NCI-H82 treated with DMSO at 0.1 percent for 48 hours (cell line): ENCODE data around the gene C22orf15.

ENCODE experiments used
- DNase-seq: peaks from one replicate; lab custom pipeline; 2025; ENCODE audit not compliant: unreplicated experiment; lab: John Stamatoyannopoulos, UW

Gene C22orf15

DNA sequence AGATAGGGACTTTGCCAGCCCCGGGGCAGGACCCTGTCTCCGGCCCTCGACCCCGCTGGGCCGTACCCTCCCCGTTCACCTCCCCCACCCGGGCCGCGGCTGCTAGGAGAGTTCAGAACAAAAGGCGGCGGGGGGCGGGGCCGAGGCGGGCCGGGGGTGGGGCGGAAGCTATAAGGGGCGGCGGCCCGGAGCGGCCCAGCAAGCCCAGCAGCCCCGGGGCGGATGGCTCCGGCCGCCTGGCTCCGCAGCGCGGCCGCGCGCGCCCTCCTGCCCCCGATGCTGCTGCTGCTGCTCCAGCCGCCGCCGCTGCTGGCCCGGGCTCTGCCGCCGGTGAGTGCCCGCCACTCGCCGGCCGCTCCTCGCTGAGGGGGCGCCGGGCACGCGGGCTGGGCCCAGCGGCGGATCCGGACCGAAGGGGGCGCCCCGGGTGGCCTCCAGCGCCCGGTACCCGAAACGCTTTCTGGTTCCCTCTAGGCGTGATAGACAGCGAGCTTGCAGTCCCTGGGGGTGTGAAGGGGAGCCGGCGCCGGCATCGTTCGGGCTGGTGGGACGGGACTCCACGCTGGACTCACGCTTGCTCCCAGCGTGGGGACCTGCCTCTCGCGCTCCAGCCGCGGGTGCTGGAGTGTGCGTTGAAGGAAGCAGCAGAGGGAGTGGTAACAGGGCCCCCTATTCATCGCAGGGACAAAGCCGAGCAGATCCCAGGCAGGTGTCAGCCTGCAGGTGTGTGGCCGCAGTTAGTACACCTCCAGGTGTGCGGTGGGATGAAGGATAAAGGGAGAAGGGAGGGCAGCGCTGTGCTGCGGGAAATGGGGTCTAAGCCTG is 10.1 kb downstream of the C22orf15 start, which contains the start of gene MMP11:
Gene MMP11 (plus strand): TSS at position 201 of the 825 bp plus-strand sequence. CDS start 22 bp downstream, at position 223.
- peak; percentile 12 for DNase-seq

DNA sequence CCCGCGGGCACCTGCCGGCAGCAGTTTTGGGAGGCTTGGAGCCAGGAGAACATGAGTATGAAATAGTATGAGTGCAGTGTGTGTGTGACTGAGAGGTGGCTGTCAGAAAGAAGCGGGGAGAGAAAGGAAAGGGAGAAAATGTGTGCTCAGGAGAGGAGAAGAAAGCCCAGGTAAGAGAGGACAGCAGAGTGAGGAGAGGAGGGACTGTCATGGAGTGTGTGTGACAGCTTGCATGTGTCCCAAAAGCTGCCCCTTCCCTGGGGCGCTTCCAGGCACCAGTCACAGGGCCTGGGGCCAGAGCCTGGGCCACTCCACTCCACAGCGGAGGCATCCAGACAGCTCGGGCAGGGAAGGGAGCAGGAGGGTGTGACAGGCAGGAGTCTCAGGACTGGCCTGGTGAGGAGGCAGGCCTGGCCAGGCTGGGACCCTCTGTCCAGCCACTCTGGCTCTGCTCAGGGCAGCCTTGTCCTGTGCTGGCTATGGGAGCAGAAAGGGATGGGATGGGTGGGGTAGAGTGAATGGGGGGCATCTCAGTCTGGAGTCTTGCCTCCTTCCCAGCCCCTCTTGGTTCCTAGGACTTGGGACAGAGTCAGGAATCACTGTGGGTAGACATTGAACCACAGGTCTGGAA is 10.8 kb downstream of the C22orf15 start:
- no peak for DNase-seq

DNA sequence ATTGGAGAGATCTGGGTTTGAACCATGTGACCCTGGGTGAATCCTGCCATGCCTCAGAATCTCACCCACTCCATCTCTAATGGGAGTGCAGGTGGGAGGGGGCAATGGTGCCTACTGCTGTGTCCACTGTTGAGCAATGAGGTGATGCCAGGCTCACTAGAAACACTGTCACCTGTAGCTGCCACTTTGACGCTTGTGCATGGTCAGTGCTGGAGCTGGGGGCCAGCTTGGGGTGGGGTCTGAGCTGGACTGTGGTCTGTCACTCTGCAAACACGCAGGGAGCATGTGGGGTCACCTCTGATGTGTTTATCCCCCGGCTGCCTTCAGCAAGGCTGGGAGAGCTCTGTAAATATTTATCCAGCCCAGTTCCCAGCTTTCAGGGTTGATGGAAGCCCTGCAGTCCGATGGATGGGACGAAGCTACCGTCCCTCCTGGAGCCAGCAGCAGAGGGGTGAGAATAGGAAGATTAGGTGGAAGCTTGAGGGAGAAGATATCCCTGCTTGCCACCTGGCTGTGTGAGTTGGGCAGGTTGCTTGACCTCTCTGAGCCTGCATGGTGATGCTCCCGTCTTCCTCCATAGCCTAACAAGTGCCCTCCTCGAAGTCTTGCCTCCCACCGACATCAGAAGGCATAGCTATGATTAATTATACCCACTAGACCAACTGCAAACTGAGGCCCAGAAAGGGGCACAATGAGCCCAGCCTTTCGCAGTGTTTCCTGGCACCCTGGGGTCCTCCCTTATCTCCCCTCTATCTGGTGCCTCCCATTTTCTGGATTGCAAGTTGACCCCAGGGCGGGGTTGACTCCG is 11.5 kb downstream of the C22orf15 start:
- no peak for DNase-seq

DNA sequence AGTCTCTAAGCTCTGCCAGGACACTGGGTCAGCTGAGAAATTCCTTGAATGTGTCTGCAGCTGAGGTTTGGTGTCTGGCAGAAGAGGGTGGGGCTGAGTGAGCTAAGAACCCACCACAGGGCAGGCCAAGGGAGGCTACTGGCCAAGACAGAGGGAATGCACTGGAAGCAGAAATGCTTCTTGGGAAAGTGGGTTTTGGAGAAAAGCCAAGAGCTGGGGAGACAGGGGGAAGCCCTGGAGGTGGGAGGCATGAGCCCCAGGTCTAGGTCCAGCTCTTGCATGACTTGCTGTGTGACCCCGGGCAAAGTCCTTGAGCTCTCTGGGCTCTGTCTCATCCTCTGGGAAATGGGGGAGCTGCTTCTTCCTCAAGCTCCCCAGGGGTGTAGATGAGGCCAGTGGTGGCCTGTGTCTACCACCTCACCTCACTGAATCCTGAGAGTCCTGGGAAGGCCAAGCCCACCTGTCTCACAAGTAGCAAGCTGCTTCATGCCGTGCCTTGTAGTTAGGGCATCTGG is 12.2 kb downstream of the C22orf15 start:
- DNase-seq = no peak

DNA sequence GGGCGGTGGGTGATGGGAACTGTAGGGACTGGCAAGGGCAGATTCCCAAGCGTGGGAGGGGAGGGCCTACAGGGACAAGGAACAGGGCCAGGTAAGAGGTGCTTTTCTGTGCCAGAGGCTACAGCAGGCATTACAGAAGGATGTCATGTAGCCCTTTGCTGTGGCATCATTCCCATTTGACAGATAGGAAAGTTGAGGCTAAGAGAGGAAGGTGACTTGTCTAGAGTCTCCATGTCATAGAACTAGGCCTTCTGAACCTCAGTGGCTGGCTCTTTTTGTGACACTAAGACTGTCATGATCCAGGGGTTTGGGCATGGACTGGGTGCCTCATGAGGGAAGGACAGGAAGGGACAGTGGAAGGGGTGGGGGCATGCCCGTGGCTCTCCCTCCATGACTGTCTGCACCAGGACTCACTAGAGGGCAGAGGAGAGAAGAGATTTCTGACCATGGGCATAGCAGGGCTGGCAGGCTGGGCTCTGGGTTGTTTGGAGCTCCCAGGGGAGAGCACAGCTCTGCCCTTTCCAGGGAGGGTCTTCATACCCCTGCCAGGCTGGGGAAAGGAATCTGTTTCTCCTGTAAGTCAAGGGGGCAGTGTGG is 13.1 kb downstream of the C22orf15 start:
- no peak for DNase-seq

DNA sequence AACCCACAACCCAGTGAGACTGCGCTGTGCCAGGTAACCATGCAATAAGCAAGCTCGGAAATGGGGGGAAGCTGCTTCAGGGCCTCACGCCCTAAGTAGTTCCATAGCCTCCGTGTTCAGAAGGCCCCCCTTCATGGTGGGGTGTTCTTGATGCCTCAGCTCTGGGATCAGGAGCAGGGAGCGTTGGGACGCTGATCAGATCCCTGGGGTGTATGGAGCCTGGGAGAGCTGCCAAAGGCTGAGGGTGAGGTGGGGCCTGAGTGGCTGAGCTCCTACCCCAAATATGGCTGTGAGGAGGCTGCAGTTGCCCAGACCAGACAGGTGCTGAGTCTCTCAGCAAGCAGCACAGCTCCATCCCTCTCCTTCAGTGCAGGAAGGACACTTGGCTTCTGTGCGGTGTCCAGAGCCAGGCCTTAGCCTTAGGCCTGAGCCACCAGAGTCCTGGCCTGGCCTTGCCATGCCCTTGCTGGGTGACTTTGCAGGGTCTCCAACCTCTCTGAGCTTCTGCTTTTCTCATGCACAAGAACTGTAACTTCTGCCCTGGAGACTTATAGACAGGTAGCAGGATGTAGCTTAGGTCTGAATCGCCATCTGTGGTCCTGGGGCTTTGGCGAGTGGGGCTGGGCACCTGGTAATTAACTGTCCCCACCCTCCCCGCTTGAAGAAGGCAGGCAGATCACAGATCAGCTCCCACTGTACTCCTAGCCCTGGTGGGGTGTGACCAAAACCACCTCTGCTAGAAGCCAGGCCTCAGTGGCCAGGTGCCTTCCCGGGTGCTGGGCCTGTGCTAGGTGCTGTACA is 15.2 kb downstream of the C22orf15 start:
- no peak for DNase-seq

DNA sequence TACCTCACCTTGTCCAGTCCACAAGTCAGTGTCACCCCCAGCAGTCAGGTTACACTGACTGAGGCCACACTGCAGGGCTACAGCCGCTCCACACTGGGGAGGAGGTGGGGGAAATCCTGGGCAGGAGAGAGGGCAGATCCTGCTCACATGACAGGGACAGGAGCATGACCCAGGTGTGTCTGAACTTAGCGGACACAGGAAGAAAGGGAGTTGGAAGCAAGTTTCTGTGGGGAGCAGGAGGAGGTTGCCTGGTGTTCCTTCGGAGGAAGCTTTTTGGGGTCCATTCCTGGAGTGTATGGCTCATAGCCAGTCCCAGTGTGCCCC is 15.7 kb downstream of the C22orf15 start:
- no peak for DNase-seq

DNA sequence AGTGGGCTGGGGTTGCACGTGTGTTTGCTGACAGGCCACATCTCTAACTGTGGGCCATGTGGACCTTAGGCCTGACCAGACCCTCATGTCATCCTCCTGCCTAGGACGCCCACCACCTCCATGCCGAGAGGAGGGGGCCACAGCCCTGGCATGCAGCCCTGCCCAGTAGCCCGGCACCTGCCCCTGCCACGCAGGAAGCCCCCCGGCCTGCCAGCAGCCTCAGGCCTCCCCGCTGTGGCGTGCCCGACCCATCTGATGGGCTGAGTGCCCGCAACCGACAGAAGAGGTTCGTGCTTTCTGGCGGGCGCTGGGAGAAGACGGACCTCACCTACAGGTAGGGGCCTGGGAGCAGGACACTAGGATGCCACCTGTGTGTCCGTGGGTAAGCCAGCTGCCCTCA is 16.3 kb downstream of the C22orf15 start:
- no peak for DNase-seq

DNA sequence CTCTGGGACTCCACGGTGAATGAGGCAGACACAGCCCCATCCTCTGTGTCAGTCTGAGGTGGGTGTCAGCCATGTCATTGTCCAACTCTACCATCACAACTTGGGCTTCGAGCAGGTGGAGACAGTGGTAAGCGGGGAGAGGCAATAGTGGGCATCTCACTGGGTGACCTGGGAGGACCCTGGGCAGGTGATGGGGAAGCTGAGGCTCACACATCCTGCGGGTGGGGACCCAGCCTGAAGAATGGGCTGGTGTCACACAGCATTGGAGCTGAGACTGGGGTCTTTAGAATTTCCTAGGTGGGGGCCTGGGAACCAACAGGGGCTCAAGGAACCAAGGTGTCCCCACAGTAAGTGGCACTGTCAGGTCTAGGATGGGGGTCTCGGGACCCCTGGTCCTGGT is 16.9 kb downstream of the C22orf15 start:
- no peak for DNase-seq

DNA sequence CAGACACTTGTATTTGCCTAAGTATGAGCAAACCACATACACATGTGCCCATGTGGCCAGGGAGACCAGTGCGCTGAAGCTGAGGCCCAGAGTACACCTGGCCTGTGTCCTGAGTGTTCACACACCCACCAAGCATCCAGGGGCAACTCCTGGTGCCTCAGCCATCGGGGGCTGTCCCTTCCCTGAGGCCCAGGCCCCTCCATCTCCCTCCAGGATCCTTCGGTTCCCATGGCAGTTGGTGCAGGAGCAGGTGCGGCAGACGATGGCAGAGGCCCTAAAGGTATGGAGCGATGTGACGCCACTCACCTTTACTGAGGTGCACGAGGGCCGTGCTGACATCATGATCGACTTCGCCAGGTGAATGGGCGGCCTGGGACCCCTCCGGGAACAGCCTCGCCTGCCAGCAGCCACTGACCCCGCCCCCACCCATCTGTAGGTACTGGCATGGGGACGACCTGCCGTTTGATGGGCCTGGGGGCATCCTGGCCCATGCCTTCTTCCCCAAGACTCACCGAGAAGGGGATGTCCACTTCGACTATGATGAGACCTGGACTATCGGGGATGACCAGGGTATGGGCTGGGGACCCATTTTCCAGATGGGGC is 17.5 kb downstream of the C22orf15 start:
- DNase-seq = no peak

DNA sequence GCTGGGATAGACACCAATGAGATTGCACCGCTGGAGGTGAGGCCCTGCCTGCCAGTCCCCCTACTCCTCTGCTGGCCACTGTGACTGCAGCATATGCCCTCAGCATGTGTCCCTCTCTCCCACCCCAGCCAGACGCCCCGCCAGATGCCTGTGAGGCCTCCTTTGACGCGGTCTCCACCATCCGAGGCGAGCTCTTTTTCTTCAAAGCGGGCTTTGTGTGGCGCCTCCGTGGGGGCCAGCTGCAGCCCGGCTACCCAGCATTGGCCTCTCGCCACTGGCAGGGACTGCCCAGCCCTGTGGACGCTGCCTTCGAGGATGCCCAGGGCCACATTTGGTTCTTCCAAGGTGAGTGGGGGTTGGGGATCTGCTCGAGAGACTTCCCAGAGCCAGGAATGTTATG is 18.3 kb downstream of the C22orf15 start:
- no peak for DNase-seq

DNA sequence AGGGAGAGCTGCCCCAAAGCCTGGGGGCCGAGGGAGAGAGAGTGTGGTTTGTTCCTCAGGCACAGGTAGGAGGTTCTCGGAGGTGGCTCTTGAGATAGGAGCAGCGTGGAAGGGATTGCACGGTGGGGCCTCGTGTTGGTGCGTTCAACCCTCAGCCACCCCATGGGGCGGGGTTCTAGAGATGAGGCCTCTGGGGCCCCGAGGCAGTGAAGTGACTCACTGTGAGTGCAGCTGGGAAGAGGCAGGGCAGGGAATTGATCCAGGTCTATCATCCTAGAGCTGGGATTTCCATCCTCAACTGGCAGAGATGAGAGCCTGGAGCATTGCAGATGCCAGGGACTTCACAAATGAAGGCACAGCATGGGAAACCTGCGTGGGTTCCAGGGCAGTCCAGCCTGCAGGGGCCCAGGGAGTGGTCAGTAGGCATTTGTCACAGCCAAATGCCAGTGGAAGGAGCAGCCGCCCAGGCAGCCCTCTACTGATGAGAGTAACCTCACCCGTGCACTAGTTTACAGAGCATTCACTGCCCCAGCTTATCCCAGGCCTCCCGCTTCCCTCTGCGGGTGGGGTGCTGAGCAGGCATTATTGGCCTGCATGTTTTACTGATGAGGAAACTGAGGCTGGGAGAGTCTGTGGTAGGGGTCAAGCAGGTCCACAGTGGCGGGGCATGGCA is 18.9 kb downstream of the C22orf15 start:
- no peak for DNase-seq

DNA sequence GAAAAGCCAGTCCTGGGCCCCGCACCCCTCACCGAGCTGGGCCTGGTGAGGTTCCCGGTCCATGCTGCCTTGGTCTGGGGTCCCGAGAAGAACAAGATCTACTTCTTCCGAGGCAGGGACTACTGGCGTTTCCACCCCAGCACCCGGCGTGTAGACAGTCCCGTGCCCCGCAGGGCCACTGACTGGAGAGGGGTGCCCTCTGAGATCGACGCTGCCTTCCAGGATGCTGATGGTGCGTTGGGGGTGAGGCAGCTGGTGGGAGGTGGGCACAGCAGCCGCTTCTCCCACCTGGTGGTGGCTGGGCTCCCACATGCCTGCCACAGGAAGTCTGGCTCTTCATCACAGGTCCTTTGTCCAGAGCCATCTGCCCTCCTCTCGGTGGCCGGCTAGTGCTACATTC is 19.5 kb downstream of the C22orf15 start:
- no peak for DNase-seq

DNA sequence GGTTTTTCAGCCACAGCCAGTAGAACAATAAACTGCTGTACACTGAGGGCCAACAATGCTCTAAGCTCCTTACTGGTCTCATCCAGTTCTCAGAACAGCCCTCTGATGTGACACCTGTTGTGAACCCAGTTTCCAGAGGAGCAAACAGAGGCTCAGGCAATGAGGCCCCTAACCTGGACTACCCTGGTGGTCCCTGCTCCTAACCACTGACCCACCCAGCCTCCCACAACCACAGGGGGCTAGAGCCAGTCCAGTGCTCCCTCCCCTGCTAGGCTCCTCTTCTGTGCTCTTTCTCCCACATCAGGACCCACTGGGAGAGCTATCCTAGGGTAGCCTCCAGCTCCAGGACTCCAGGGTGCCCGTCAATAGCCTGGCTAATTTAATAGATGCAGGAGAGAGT is 19.9 kb downstream of the C22orf15 start:
- DNase-seq = no peak

DNA sequence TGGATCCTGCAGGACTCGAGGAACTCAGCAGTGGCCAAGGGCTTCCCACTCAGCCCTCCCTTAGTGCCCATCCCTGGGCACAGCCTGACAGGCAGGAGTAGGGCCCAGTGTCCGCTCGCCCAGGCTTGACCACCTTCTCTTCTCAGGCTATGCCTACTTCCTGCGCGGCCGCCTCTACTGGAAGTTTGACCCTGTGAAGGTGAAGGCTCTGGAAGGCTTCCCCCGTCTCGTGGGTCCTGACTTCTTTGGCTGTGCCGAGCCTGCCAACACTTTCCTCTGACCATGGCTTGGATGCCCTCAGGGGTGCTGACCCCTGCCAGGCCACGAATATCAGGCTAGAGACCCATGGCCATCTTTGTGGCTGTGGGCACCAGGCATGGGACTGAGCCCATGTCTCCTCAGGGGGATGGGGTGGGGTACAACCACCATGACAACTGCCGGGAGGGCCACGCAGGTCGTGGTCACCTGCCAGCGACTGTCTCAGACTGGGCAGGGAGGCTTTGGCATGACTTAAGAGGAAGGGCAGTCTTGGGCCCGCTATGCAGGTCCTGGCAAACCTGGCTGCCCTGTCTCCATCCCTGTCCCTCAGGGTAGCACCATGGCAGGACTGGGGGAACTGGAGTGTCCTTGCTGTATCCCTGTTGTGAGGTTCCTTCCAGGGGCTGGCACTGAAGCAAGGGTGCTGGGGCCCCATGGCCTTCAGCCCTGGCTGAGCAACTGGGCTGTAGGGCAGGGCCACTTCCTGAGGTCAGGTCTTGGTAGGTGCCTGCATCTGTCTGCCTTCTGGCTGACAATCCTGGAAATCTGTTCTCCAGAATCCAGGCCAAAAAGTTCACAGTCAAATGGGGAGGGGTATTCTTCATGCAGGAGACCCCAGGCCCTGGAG is 20.7 kb downstream of the C22orf15 start:
- DNase-seq = no peak

DNA sequence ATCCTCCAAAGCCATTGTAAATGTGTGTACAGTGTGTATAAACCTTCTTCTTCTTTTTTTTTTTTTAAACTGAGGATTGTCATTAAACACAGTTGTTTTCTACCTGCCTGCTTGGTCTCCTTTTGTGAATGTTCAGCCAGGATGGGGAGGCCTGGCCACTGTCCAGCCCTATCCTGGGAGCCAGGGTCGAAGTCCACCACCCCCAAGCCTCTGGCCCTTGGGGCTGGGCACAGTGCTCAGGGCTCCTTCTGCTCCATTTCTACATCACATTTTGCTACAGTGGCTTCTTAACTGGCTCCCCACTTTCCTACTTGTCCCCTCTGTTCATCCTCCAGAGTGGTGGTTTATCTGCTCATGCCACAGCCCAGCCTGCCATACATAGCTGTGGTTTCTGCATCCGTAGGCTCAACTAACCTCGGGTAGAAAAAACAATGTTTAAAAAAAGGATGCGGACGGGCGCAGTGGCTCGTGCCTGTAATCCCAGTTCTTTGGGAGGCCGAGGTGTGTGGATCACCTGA is 21.5 kb downstream of the C22orf15 start:
- DNase-seq = no peak

DNA sequence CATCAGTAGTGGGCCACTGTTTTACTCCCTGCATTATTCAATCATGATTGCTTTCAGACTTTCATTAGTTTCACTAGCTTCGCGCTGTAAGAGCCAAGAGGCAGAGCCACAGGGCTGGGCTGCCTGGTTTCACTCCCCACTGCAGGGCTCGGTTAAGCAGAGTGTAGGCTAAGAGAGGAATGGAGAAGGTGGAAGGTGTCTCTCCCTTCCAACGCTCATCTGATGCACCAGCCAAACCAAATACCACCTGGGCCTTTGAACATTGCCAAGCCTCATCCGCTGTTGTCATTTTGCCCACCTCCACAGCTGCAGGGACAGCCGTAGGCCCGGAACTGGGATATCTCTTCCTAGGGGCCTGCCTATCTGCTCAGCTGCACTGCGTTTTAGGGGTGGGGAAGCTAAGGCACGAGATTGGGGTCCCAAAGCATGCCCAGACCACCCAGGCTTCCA is 23.5 kb downstream of the C22orf15 start:
- no peak for DNase-seq
